ENCODE measurements around the gene GRIN3A. TPM values are rescaled to one million over a fixed set of nuclear protein-coding genes. Genes with fewer than 3 reads are reported as not detected.

The GRIN3A gene
- total RNA-seq, 3 donors from 2014 or later: 0.98 to 1.2 (median 1.0) TPM

- H3K4me3 ChIP-seq: no peak overlapping the region
- DNase-seq (no peak), ATAC-seq (no peak)
- no peaks in the 10 kb centered on the region for H3K9me3 ChIP-seq
- H3K4me1 ChIP-seq (ENCODE audit: low read depth): no peaks in the 10 kb centered on the region
- no peaks in the 10 kb centered on the region for H3K36me3 ChIP-seq (ENCODE audit: low read depth)
- no peak for TF ChIP-seq CTCF (IDR thresholded peaks at IDR 0.05)
- intact Hi-C loops (cut with DNase I, micrococcal nuclease): no loop called here
Observed at GRCh38 chr9:101587332-101588043, 151.0 kb downstream of the GRIN3A start.

- DNase-seq (no peak), ATAC-seq (peak; percentile 54)
- no peaks in the 10 kb centered on the region for H3K4me1 ChIP-seq (ENCODE audit: low read depth)
- intact Hi-C loops (cut with DNase I, micrococcal nuclease): no loop called here
- H3K36me3 ChIP-seq (ENCODE audit: low read depth): no peaks in the 10 kb centered on the region
- H3K4me3 ChIP-seq: no peak overlapping the region
- no peak for TF ChIP-seq CTCF (IDR thresholded peaks at IDR 0.05)
- no peaks in the 10 kb centered on the region for H3K9me3 ChIP-seq
Observed at GRCh38 chr9:101586651-101587050, 151.8 kb downstream of the GRIN3A start.

- intact Hi-C loops (cut with DNase I, micrococcal nuclease): no loop called here
- no peak overlapping the region for H3K4me3 ChIP-seq
- ATAC-seq: peak; percentile 93
- peak in 1 of 3 donors; percentile 21 for DNase-seq
- no peaks in the 10 kb centered on the region for H3K9me3 ChIP-seq
- TF ChIP-seq CTCF (IDR thresholded peaks at IDR 0.05): no peak
- no peaks in the 10 kb centered on the region for H3K36me3 ChIP-seq (ENCODE audit: low read depth)
- no peaks in the 10 kb centered on the region for H3K4me1 ChIP-seq (ENCODE audit: low read depth)
Observed at GRCh38 chr9:101585740-101586139, 152.7 kb downstream of the GRIN3A start.

GRCh38 chr9:101582553-101582952 is 155.9 kb downstream of the GRIN3A start:
- peak; percentile 57 for ATAC-seq
- DNase-seq: no peak
- intact Hi-C loops (cut with DNase I, micrococcal nuclease): no loop called here
- no peak for TF ChIP-seq CTCF (IDR thresholded peaks at IDR 0.05)
- Histone ChIP-seq H3K9me3 (no peaks in the 10 kb centered on the region), H3K36me3 (ENCODE audit: low read depth) (no peaks in the 10 kb centered on the region), H3K4me1 (ENCODE audit: low read depth) (no peaks in the 10 kb centered on the region), H3K4me3 (no peak overlapping the region)

GRCh38 chr9:101579711-101580545 is 158.5 kb downstream of the GRIN3A start:
- TF ChIP-seq CTCF (IDR thresholded peaks at IDR 0.05): no peak
- DNase-seq (no peak), ATAC-seq (peak; percentile 25)
- no peak overlapping the region for H3K4me3 ChIP-seq
- no peaks in the 10 kb centered on the region for H3K4me1 ChIP-seq (ENCODE audit: low read depth)
- H3K36me3 ChIP-seq (ENCODE audit: low read depth): no peaks in the 10 kb centered on the region
- intact Hi-C loops (cut with DNase I, micrococcal nuclease): no loop called here
- H3K9me3 ChIP-seq: no peaks in the 10 kb centered on the region
